T-helper 2 cell treated with Interferon-gamma antibody and Interleukin-4, amounts not matched to agents 5 μg/mL and 100 μg/mL, for 36 hours (primary cell): Measurements from ENCODE around the gene SALL1.

Experiments
- DNase-seq: peaks from one replicate; pipeline ENCODE4 v3.0.0; 2021; ENCODE audit warnings: low spot score
- H3K27ac Mint-ChIP-seq: one replicate; pipeline ENCODE4 v1.8.0; 2021; ENCODE audit warnings: mild to moderate bottlenecking, mixed read lengths
- H3K27me3 Mint-ChIP-seq: one replicate; pipeline ENCODE4 v1.8.0; 2021; ENCODE audit warnings: low read depth, mixed read lengths
- H3K36me3 Mint-ChIP-seq: one replicate; pipeline ENCODE4 v1.8.0; 2021; ENCODE audit warnings: low read depth, mixed read lengths
- H3K4me1 Mint-ChIP-seq: one replicate; pipeline ENCODE4 v1.8.0; 2021; ENCODE audit warnings: low read depth, mixed read lengths
- H3K4me3 Mint-ChIP-seq: one replicate; pipeline ENCODE4 v1.8.0; 2022; ENCODE audit warnings: mild to moderate bottlenecking, moderate library complexity, mixed read lengths
- H3K9me3 Mint-ChIP-seq: one replicate; pipeline ENCODE4 v1.8.0; 2021; ENCODE audit warnings: mixed read lengths

Gene SALL1

GRCh38 chr16:51120730-51121347, 30.2 kb downstream of the SALL1 start:
- no peak overlapping the region for H3K27ac Mint-ChIP-seq
- no peaks in the 10 kb centered on the region for H3K36me3 Mint-ChIP-seq
- H3K4me3 Mint-ChIP-seq, result no peak overlapping the region
- H3K9me3 Mint-ChIP-seq, result no peaks in the 10 kb centered on the region
- no peaks in the 10 kb centered on the region for H3K4me1 Mint-ChIP-seq
- H3K27me3 Mint-ChIP-seq, result peaks cover 10% of the 10 kb centered on the region
- no peak for DNase-seq

- H3K4me1 Mint-ChIP-seq, result no peaks in the 10 kb centered on the region
- no peaks in the 10 kb centered on the region for H3K9me3 Mint-ChIP-seq
- H3K27ac Mint-ChIP-seq, result no peak overlapping the region
- no peak overlapping the region for H3K4me3 Mint-ChIP-seq
- no peak for DNase-seq
- H3K27me3 Mint-ChIP-seq, result peaks cover 13% of the 10 kb centered on the region
- no peaks in the 10 kb centered on the region for H3K36me3 Mint-ChIP-seq
Measured at GRCh38 chr16:51119973-51120729, 30.9 kb downstream of the SALL1 start.

- Mint-ChIP-seq H3K4me1 (no peaks in the 10 kb centered on the region), H3K9me3 (no peaks in the 10 kb centered on the region), H3K4me3 (no peak overlapping the region), H3K36me3 (no peaks in the 10 kb centered on the region), H3K27ac (no peak overlapping the region), H3K27me3 (peaks cover 18% of the 10 kb centered on the region)
- no peak for DNase-seq
Measured at GRCh38 chr16:51119556-51119955, 31.5 kb downstream of the SALL1 start.

GRCh38 chr16:51116353-51116752, 34.7 kb downstream of the SALL1 start:
- no peak overlapping the region for H3K4me3 Mint-ChIP-seq
- no peaks in the 10 kb centered on the region for H3K4me1 Mint-ChIP-seq
- no peaks in the 10 kb centered on the region for H3K36me3 Mint-ChIP-seq
- no peaks in the 10 kb centered on the region for H3K9me3 Mint-ChIP-seq
- peaks cover 47% of the 10 kb centered on the region for H3K27me3 Mint-ChIP-seq
- DNase-seq, result no peak
- no peak overlapping the region for H3K27ac Mint-ChIP-seq

GRCh38 chr16:51114382-51114781, 36.7 kb downstream of the SALL1 start:
- Mint-ChIP-seq H3K4me3 (no peak overlapping the region), H3K36me3 (no peaks in the 10 kb centered on the region), H3K4me1 (no peaks in the 10 kb centered on the region), H3K27me3 (peaks cover 41% of the 10 kb centered on the region), H3K27ac (no peak overlapping the region), H3K9me3 (no peaks in the 10 kb centered on the region)
- no peak for DNase-seq

GRCh38 chr16:51113236-51114125, 37.6 kb downstream of the SALL1 start:
- Mint-ChIP-seq H3K27me3 (peaks cover 40% of the 10 kb centered on the region), H3K9me3 (no peaks in the 10 kb centered on the region), H3K4me1 (no peaks in the 10 kb centered on the region), H3K36me3 (no peaks in the 10 kb centered on the region), H3K27ac (no peak overlapping the region), H3K4me3 (peak overlapping the region; percentile 15)
- no peak for DNase-seq

GRCh38 chr16:51112323-51112722, 38.7 kb downstream of the SALL1 start:
- no peaks in the 10 kb centered on the region for H3K36me3 Mint-ChIP-seq
- no peaks in the 10 kb centered on the region for H3K9me3 Mint-ChIP-seq
- H3K4me1 Mint-ChIP-seq, result no peaks in the 10 kb centered on the region
- no peak overlapping the region for H3K27ac Mint-ChIP-seq
- no peak overlapping the region for H3K4me3 Mint-ChIP-seq
- H3K27me3 Mint-ChIP-seq, result peaks cover 40% of the 10 kb centered on the region
- DNase-seq, result no peak

GRCh38 chr16:51111759-51112158, 39.3 kb downstream of the SALL1 start:
- no peaks in the 10 kb centered on the region for H3K4me1 Mint-ChIP-seq
- H3K9me3 Mint-ChIP-seq, result no peaks in the 10 kb centered on the region
- no peak overlapping the region for H3K4me3 Mint-ChIP-seq
- no peak overlapping the region for H3K27ac Mint-ChIP-seq
- H3K27me3 Mint-ChIP-seq, result peaks cover 40% of the 10 kb centered on the region
- no peaks in the 10 kb centered on the region for H3K36me3 Mint-ChIP-seq
- no peak for DNase-seq

- H3K27me3 Mint-ChIP-seq, result peaks cover 37% of the 10 kb centered on the region
Measured at GRCh38 chr16:51110700-51111157, 40.3 kb downstream of the SALL1 start.

GRCh38 chr16:51109173-51109572, 41.9 kb downstream of the SALL1 start:
- Mint-ChIP-seq H3K27me3 (peaks cover 26% of the 10 kb centered on the region), H3K9me3 (no peaks in the 10 kb centered on the region), H3K4me3 (no peak overlapping the region), H3K36me3 (no peaks in the 10 kb centered on the region), H3K27ac (no peak overlapping the region), H3K4me1 (no peaks in the 10 kb centered on the region)
- DNase-seq, result no peak

More at GRCh38 chr16:51110700-51111157, 40.3 kb downstream of the SALL1 start:
- Mint-ChIP-seq H3K27ac (no peak overlapping the region), H3K9me3 (no peaks in the 10 kb centered on the region), H3K4me3 (no peak overlapping the region), H3K4me1 (no peaks in the 10 kb centered on the region), H3K36me3 (no peaks in the 10 kb centered on the region)
- no peak for DNase-seq

- no peaks in the 10 kb centered on the region for H3K36me3 Mint-ChIP-seq
Measured at GRCh38 chr16:51107742-51108141, 43.3 kb downstream of the SALL1 start.

GRCh38 chr16:51106535-51106934, 44.5 kb downstream of the SALL1 start:
- Mint-ChIP-seq H3K9me3 (no peaks in the 10 kb centered on the region), H3K36me3 (no peaks in the 10 kb centered on the region), H3K4me3 (no peak overlapping the region)

More at GRCh38 chr16:51107742-51108141, 43.3 kb downstream of the SALL1 start:
- Mint-ChIP-seq H3K27me3 (peaks cover 13% of the 10 kb centered on the region), H3K4me1 (no peaks in the 10 kb centered on the region), H3K27ac (no peak overlapping the region), H3K9me3 (no peaks in the 10 kb centered on the region), H3K4me3 (no peak overlapping the region)
- no peak for DNase-seq

GRCh38 chr16:51103590-51103989, 47.5 kb downstream of the SALL1 start:
- H3K4me3 Mint-ChIP-seq, result no peak overlapping the region
- H3K9me3 Mint-ChIP-seq, result no peaks in the 10 kb centered on the region
- H3K27me3 Mint-ChIP-seq, result no peaks in the 10 kb centered on the region
- no peak overlapping the region for H3K27ac Mint-ChIP-seq
- no peaks in the 10 kb centered on the region for H3K4me1 Mint-ChIP-seq
- DNase-seq, result no peak
- H3K36me3 Mint-ChIP-seq, result no peaks in the 10 kb centered on the region

More at GRCh38 chr16:51106535-51106934, 44.5 kb downstream of the SALL1 start:
- H3K4me1 Mint-ChIP-seq, result no peaks in the 10 kb centered on the region
- DNase-seq, result no peak
- no peak overlapping the region for H3K27ac Mint-ChIP-seq
- peaks cover under 1% of the 10 kb centered on the region for H3K27me3 Mint-ChIP-seq

- no peaks in the 10 kb centered on the region for H3K36me3 Mint-ChIP-seq
- H3K4me3 Mint-ChIP-seq, result no peak overlapping the region
- DNase-seq, result no peak
- H3K9me3 Mint-ChIP-seq, result no peaks in the 10 kb centered on the region
- no peak overlapping the region for H3K27ac Mint-ChIP-seq
- no peaks in the 10 kb centered on the region for H3K4me1 Mint-ChIP-seq
- peaks cover 2% of the 10 kb centered on the region for H3K27me3 Mint-ChIP-seq
Measured at GRCh38 chr16:51097729-51098128, 53.3 kb downstream of the SALL1 start.
